ENCODE results near the gene ACSS3.

ACSS3 gene

GRCh38 chr12:81162391-81163136, 84.7 kb downstream of the ACSS3 start:
- TF ChIP-seq CTCF (IDR thresholded peaks at IDR 0.05), result no peak

GRCh38 chr12:81164827-81165226, 86.9 kb downstream of the ACSS3 start:
- no peak for TF ChIP-seq CTCF (IDR thresholded peaks at IDR 0.05)

GRCh38 chr12:81166790-81167189, 88.9 kb downstream of the ACSS3 start:
- no peak for TF ChIP-seq CTCF (IDR thresholded peaks at IDR 0.05)

GRCh38 chr12:81167694-81168093, 89.8 kb downstream of the ACSS3 start:
- TF ChIP-seq CTCF (IDR thresholded peaks at IDR 0.05), result no peak

- TF ChIP-seq CTCF (IDR thresholded peaks at IDR 0.05), result no peak
Observed at GRCh38 chr12:81168445-81168844, 90.6 kb downstream of the ACSS3 start.

- no peak for TF ChIP-seq CTCF (IDR thresholded peaks at IDR 0.05)
Observed at GRCh38 chr12:81170072-81170471, 92.2 kb downstream of the ACSS3 start.

GRCh38 chr12:81172851-81173250, 95.0 kb downstream of the ACSS3 start:
- TF ChIP-seq CTCF (IDR thresholded peaks at IDR 0.05), result no peak

- TF ChIP-seq CTCF (IDR thresholded peaks at IDR 0.05), result no peak
Observed at GRCh38 chr12:81174664-81175063, 96.8 kb downstream of the ACSS3 start.

Measured in LNCAP (cell line).